ENCODE data around the gene NCAPH2. TPM values are rescaled to one million over a fixed set of nuclear protein-coding genes. Genes with fewer than 3 reads are reported as not detected.

NCAPH2 gene
- total and polyA plus RNA-seq, 2 of the 8 experiments (the other 6 are each of a cell fraction or from before 2014, with no cell fraction given) = 62.2 to 81.6 TPM

DNA sequence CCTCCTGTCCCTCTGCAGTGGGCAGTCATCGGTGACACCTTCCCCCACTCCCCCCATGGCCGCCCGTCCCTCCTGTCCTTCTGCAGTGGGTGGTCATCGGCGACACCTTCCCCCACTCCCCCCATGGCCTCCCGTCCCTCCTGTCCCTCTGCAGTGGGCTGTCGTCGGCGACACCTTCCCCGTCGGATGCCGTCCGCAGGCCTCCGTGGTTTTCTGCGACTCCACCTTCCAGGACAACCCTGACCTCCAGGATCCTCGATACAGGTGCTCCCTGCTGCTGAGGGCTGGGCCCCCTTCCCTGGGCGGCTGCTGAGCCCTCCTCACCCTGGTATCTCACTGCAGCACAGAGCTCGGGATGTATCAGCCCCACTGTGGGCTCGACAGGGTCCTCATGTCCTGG is 19.1 kb upstream of the NCAPH2 start (continued):
- TF ChIP-seq, protein P1, sequence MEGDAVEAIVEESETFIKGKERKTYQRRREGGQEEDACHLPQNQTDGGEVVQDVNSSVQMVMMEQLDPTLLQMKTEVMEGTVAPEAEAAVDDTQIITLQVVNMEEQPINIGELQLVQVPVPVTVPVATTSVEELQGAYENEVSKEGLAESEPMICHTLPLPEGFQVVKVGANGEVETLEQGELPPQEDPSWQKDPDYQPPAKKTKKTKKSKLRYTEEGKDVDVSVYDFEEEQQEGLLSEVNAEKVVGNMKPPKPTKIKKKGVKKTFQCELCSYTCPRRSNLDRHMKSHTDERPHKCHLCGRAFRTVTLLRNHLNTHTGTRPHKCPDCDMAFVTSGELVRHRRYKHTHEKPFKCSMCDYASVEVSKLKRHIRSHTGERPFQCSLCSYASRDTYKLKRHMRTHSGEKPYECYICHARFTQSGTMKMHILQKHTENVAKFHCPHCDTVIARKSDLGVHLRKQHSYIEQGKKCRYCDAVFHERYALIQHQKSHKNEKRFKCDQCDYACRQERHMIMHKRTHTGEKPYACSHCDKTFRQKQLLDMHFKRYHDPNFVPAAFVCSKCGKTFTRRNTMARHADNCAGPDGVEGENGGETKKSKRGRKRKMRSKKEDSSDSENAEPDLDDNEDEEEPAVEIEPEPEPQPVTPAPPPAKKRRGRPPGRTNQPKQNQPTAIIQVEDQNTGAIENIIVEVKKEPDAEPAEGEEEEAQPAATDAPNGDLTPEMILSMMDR (IDR thresholded peaks at IDR 0.05; ENCODE audit: control extremely low read depth in 1 of 3, insufficient read depth in 1 of 3, low read depth in 1 of 3, low read length in 3 of 3) = no peak
- TF ChIP-seq JUND (IDR thresholded peaks at IDR 0.05; ENCODE audit: low read length) (no peak), POLR2A (IDR thresholded peaks at IDR 0.05; ENCODE audit: control extremely low read depth in 1 of 2, low read depth in 2 of 2, low read length in 2 of 2) (no peak), RAD21 (IDR thresholded peaks at IDR 0.05 in 1 of 2, conservative IDR thresholded peaks at IDR 0.05 in 1 of 2; ENCODE audit: low read depth in 2 of 2, low read length in 2 of 2) (no peak), SIRT6 (IDR thresholded peaks at IDR 0.05; ENCODE audit: low read length) (no peak)
- TF ChIP-seq, protein P2, sequence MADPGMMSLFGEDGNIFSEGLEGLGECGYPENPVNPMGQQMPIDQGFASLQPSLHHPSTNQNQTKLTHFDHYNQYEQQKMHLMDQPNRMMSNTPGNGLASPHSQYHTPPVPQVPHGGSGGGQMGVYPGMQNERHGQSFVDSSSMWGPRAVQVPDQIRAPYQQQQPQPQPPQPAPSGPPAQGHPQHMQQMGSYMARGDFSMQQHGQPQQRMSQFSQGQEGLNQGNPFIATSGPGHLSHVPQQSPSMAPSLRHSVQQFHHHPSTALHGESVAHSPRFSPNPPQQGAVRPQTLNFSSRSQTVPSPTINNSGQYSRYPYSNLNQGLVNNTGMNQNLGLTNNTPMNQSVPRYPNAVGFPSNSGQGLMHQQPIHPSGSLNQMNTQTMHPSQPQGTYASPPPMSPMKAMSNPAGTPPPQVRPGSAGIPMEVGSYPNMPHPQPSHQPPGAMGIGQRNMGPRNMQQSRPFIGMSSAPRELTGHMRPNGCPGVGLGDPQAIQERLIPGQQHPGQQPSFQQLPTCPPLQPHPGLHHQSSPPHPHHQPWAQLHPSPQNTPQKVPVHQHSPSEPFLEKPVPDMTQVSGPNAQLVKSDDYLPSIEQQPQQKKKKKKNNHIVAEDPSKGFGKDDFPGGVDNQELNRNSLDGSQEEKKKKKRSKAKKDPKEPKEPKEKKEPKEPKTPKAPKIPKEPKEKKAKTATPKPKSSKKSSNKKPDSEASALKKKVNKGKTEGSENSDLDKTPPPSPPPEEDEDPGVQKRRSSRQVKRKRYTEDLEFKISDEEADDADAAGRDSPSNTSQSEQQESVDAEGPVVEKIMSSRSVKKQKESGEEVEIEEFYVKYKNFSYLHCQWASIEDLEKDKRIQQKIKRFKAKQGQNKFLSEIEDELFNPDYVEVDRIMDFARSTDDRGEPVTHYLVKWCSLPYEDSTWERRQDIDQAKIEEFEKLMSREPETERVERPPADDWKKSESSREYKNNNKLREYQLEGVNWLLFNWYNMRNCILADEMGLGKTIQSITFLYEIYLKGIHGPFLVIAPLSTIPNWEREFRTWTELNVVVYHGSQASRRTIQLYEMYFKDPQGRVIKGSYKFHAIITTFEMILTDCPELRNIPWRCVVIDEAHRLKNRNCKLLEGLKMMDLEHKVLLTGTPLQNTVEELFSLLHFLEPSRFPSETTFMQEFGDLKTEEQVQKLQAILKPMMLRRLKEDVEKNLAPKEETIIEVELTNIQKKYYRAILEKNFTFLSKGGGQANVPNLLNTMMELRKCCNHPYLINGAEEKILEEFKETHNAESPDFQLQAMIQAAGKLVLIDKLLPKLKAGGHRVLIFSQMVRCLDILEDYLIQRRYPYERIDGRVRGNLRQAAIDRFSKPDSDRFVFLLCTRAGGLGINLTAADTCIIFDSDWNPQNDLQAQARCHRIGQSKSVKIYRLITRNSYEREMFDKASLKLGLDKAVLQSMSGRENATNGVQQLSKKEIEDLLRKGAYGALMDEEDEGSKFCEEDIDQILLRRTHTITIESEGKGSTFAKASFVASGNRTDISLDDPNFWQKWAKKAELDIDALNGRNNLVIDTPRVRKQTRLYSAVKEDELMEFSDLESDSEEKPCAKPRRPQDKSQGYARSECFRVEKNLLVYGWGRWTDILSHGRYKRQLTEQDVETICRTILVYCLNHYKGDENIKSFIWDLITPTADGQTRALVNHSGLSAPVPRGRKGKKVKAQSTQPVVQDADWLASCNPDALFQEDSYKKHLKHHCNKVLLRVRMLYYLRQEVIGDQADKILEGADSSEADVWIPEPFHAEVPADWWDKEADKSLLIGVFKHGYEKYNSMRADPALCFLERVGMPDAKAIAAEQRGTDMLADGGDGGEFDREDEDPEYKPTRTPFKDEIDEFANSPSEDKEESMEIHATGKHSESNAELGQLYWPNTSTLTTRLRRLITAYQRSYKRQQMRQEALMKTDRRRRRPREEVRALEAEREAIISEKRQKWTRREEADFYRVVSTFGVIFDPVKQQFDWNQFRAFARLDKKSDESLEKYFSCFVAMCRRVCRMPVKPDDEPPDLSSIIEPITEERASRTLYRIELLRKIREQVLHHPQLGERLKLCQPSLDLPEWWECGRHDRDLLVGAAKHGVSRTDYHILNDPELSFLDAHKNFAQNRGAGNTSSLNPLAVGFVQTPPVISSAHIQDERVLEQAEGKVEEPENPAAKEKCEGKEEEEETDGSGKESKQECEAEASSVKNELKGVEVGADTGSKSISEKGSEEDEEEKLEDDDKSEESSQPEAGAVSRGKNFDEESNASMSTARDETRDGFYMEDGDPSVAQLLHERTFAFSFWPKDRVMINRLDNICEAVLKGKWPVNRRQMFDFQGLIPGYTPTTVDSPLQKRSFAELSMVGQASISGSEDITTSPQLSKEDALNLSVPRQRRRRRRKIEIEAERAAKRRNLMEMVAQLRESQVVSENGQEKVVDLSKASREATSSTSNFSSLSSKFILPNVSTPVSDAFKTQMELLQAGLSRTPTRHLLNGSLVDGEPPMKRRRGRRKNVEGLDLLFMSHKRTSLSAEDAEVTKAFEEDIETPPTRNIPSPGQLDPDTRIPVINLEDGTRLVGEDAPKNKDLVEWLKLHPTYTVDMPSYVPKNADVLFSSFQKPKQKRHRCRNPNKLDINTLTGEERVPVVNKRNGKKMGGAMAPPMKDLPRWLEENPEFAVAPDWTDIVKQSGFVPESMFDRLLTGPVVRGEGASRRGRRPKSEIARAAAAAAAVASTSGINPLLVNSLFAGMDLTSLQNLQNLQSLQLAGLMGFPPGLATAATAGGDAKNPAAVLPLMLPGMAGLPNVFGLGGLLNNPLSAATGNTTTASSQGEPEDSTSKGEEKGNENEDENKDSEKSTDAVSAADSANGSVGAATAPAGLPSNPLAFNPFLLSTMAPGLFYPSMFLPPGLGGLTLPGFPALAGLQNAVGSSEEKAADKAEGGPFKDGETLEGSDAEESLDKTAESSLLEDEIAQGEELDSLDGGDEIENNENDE (IDR thresholded peaks at IDR 0.05; ENCODE audit: insufficient replicate concordance, low read length) = no peak

Data from H1 (cell line).